ENCODE data around the gene ART3.
"Not testable (repeated sequence)": the region's sequence is repeated elsewhere in the genome, so short reads cannot be mapped to it uniquely, and the experiment has no call there.

ART3 gene, protein sequence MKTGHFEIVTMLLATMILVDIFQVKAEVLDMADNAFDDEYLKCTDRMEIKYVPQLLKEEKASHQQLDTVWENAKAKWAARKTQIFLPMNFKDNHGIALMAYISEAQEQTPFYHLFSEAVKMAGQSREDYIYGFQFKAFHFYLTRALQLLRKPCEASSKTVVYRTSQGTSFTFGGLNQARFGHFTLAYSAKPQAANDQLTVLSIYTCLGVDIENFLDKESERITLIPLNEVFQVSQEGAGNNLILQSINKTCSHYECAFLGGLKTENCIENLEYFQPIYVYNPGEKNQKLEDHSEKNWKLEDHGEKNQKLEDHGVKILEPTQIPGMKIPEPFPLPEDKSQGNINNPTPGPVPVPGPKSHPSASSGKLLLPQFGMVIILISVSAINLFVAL

DNA sequence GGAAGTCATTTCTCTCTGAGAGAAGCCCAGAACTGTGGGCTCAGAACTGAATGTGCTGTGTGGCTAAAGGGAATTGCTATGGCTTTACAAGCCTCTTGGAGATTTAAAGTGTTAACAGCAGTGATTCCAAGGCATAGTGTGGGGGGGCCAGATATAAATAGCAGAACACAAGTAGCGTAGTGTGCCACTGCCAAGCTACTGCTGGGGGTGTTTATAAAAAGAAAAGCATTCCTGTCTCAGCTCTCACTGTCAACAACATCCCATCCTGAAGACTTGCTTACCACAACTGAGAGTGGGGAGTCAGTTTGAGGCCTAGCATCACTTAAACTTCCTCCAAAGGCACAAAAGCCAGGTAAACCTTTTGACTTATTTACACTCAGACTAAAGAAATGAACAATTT, at the start of gene ART3:
ART3 (plus strand) TSS at position 242 of the 400 bp plus-strand sequence. CDS start 1,181 bp downstream, outside the sequence.
- Mint-ChIP-seq H3K4me3 (no peak within 1 kb of the TSS), H3K9me3 (no peaks in the 10 kb centered on the region), H3K27me3 (peaks cover 4% of the 10 kb centered on the region), H3K4me1 (no peaks in the 10 kb centered on the region), H3K36me3 (no peaks in the 10 kb centered on the region), H3K27ac (no peak within 1 kb of the TSS)

DNA sequence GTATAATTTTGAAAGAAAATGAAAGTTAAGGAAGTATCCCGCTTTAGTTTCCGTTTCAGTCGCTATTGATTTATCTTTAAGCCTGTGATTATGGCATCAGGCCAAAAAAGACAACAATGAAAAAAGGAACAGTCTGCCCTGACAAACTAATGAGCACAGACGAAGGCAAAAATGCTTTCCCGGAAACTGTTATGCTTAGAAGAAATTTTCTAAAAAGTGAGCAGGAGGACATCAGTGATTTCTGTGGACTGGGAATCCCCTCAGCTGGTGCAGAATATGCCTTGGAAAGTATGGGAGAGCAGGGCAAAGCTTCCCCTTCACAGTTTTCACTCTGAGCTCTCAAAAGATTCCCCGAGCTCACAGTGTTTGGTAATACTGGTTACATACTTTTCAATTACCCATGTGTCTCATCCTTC, 46.2 kb upstream of the ART3 start:
- H3K27me3 Mint-ChIP-seq = no peaks in the 10 kb centered on the region

DNA sequence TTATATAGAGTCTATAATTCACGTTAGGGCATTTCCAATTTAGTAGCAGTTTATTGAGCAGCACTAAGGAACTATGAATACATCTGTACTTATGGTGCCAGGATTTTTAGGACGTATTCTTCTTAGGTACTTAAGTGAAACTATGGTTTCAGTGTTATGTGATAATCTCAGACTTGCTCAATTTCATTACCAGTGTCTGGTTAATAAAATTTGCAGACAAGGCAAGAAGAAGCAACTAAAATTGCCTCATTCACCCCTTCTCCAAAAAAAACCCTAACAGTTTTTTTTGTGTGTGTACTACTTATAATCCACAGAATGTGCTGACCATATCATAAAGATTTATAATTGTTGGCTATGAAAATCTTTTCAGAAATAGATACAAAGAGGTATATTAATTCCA, 45.2 kb upstream of the ART3 start:
- H3K27ac Mint-ChIP-seq = no peak overlapping the region
- H3K9me3 Mint-ChIP-seq = no peaks in the 10 kb centered on the region
- peaks cover 28% of the 10 kb centered on the region for H3K4me1 Mint-ChIP-seq
- no peaks in the 10 kb centered on the region for H3K27me3 Mint-ChIP-seq
- H3K36me3 Mint-ChIP-seq = no peaks in the 10 kb centered on the region
- H3K4me3 Mint-ChIP-seq = no peak overlapping the region

More for the DNA sequence above, 46.2 kb upstream of the ART3 start:
- Mint-ChIP-seq H3K9me3 (no peaks in the 10 kb centered on the region), H3K4me3 (peak overlapping the region; percentile 57), H3K36me3 (no peaks in the 10 kb centered on the region), H3K4me1 (peaks cover 36% of the 10 kb centered on the region), H3K27ac (peak overlapping the region; percentile 84)

DNA sequence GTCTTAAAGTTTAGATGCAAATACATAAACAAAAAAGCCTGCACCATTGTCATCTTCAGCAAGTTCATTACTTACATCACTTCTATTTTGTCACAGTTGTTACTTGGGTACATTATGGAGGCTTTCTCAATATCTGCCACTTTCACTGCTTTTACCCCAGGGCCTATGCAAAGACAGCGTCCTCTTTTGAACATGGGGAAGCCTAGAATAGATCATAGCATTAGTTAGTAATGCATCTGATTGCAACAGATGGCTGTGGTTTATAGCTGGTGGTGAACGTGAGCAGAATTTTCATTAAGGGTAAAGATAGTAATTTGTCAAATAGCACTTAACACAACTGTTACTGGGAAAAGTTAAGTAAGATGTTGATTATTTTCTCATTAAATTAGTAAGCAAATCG, 39.4 kb upstream of the ART3 start:
- Mint-ChIP-seq H3K27me3 (no peaks in the 10 kb centered on the region), H3K36me3 (no peaks in the 10 kb centered on the region), H3K9me3 (no peaks in the 10 kb centered on the region), H3K4me1 (no peaks in the 10 kb centered on the region), H3K4me3 (no peak overlapping the region), H3K27ac (no peak overlapping the region)

DNA sequence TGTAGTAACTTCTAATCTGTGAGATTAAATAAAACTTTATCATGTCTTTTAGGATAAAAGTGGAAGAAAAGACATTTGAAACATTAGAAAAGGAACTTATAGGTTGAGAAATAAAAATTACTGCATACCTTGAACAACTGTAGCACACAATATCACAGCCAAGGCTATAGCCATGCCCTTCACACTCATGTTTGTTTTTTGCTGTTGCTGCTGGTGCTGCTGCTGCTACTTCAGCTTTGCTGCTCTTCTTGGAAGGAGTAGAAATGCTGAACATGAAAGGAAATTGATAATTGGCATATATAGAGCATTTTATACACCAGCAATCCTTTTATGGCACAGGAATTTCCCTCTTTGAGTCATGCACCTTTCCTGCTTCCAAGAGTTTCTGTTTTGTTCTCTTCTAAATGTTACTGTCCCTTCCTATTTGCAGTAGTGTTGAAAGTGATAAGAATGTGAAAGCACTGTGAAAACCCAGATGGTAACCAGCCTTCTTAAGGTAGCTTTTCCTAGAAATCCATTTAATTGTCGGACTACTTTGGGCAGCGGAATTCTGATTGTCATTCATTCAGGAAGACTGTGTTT, 38.6 kb upstream of the ART3 start, which contains the start of gene CXCL11:
CXCL11 (minus strand) TSS at position 272 of the 582 bp plus-strand sequence; CDS start at position 189, 83 bp downstream.
- H3K27ac Mint-ChIP-seq = peak within 1 kb of the TSS; percentile 0
- no peaks in the 10 kb centered on the region for H3K4me1 Mint-ChIP-seq
- H3K4me3 Mint-ChIP-seq = no peak within 1 kb of the TSS

DNA sequence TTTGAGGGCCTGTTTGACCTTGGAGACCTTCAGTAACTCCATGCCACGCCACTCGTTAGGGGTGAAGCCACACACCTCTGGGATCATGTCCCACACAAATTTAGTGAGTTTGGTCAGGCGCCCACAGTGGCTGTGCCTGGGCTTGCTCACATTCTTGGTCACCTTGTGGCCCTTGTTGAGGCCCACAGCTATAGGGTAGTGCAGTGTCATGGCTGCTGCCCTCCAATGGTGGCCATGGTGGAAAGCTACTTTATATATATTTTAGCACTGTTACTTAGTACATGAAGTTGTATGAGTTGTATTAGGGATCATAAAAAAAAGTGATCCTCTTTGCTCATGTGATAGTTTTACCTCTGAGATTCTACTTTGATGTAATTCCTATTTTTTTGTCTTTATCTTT, 37.7 kb upstream of the ART3 start:
- H3K36me3 Mint-ChIP-seq = no peaks in the 10 kb centered on the region
- no peaks in the 10 kb centered on the region for H3K27me3 Mint-ChIP-seq
- no peaks in the 10 kb centered on the region for H3K9me3 Mint-ChIP-seq
- peaks cover 2% of the 10 kb centered on the region for H3K4me1 Mint-ChIP-seq
- H3K4me3 Mint-ChIP-seq = no peak overlapping the region
- no peak overlapping the region for H3K27ac Mint-ChIP-seq

More for the DNA sequence above, 38.6 kb upstream of the ART3 start, which contains the start of gene CXCL11:
- no peaks in the 10 kb centered on the region for H3K9me3 Mint-ChIP-seq
- H3K36me3 Mint-ChIP-seq = no peaks in the 10 kb centered on the region
- no peaks in the 10 kb centered on the region for H3K27me3 Mint-ChIP-seq

DNA sequence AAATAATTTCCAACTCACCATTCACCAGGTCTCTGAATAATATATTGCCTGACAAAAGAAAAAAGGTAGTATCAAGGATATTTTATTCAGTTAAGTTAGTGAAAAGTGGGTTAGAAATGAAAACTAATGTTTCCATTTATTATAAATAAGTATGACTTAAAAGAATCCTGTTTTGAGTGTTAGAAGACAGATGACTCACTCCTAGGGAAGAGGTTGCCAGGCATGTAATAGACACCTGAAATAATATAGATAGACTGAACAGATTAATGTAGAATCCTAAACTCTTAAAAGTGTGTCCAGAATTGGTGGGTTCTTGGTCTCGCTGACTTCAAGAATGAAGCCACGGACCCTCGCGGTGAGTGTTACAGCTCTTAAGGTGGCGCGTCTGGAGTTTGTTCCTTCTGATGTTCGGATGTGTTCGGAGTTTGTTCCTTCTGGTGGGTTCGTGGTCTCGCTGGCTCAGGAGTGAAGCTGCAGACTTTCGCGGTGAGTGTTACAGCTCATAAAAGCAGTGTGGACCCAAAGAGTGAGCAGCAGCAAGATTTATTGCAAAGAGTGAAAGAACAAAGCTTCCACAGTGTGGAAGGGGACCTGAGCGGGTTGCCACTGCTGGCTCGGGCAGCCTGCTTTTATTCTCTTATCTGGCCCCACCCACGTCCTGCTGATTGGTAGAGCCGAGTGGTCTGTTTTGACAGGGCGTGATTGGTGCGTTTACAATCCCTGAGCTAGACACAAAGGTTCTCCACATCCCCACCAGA, 32.1 kb upstream of the ART3 start:
- not testable (repeated sequence) for H3K27ac Mint-ChIP-seq, H3K36me3 Mint-ChIP-seq, H3K9me3 Mint-ChIP-seq, H3K4me3 Mint-ChIP-seq, H3K27me3 Mint-ChIP-seq
- H3K4me1 Mint-ChIP-seq = peaks cover 10% of the 10 kb centered on the region

DNA sequence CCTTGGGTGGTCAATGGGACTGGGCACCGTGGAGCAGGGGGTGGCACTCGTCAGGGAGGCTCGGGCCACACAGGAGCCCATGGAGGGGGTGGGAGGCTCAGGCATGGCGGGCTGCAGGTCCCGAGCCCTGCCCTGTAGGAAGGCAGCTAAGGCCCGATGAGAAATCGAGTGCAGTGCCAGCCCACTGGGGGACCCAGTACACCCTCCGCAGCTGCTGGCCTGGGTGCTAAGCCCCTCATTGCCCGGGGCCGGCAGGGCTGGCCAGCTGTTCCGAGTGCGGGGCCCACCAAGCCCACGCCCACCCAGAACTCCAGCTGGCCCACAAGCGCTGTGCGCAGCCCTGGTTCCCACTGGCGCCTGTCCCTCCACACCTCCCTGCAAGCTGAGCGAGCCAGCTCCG, 31.2 kb upstream of the ART3 start:
- not testable (repeated sequence) for H3K27ac Mint-ChIP-seq, H3K4me3 Mint-ChIP-seq
- peaks cover 10% of the 10 kb centered on the region for H3K4me1 Mint-ChIP-seq

DNA sequence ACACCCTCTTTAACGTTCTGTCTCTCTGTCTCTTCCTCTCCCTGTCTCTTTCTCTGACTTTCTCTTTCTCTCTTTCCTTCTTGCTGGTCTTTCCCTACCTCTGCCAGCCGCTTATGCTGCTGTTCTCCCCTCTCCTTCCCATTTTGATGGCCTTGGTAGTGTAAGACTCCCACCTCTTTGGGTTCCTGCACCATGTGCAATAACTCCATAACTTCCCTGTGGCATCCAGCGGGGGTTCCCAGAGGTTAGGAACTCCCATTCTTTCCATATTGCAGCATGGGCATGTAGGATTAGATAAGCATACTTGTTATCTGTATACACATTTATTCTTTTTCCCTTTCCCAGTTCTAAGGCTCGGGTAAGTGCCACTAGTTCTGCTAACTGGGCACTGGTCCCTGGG, 29.8 kb upstream of the ART3 start:
- not testable (repeated sequence) for H3K27ac Mint-ChIP-seq, H3K27me3 Mint-ChIP-seq, H3K9me3 Mint-ChIP-seq, H3K4me3 Mint-ChIP-seq, H3K36me3 Mint-ChIP-seq
- H3K4me1 Mint-ChIP-seq = peaks cover 10% of the 10 kb centered on the region

More for the DNA sequence above, 31.2 kb upstream of the ART3 start:
- H3K36me3 Mint-ChIP-seq, H3K9me3 Mint-ChIP-seq, H3K27me3 Mint-ChIP-seq: not testable (repeated sequence)

DNA sequence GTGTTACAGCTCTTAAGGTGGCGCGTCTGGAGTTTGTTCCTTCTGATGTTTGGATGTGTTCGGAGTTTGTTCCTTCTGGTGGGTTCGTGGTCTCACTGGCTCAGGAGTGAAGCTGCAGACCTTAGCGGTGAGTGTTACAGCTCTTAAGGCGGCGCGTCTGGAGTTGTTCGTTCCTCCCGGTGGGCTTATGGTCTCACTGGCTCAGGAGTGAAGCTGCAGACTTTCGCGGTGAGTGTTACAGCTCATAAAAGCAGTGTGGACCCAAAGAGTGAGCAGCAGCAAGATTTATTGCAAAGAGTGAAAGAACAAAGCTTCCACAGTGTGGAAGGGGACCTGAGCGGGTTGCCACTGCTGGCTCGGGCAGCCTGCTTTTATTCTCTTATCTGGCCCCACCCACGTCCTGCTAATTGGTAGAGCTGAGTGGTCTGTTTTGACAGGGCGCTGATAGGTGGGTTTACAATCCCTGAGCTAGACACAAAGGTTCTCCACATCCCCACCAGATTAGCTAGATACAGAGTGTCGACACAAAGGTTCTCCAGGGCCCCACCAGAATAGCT, 24.6 kb upstream of the ART3 start:
- not testable (repeated sequence) for H3K27ac Mint-ChIP-seq, H3K36me3 Mint-ChIP-seq, H3K27me3 Mint-ChIP-seq, H3K4me1 Mint-ChIP-seq, H3K4me3 Mint-ChIP-seq, H3K9me3 Mint-ChIP-seq

DNA sequence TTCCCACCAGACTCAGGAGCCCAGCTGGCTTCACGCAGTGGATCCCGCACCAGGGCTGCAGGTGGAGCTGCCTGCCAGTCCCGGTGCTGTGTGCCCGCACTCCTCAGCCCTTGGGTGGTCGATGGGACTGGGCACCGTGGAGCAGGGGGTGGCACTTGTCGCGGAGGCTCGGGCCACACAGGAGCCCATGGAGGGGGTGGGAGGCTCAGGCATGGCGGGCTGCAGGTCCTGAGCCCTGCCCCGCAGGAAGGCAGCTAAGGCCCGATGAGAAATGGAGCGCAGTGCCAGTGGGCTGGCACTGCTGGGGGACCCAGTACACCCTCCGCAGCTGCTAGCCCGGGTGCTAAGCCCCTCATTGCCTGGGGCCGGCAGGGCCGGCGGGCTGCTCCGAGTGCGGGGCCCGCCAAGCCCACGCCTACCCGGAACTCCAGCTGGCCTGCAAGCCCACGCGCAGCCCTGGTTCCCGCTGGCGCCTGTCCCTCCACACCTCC, 23.9 kb upstream of the ART3 start:
- H3K27ac Mint-ChIP-seq, H3K27me3 Mint-ChIP-seq, H3K36me3 Mint-ChIP-seq, H3K4me3 Mint-ChIP-seq, H3K4me1 Mint-ChIP-seq, H3K9me3 Mint-ChIP-seq: not testable (repeated sequence)

DNA sequence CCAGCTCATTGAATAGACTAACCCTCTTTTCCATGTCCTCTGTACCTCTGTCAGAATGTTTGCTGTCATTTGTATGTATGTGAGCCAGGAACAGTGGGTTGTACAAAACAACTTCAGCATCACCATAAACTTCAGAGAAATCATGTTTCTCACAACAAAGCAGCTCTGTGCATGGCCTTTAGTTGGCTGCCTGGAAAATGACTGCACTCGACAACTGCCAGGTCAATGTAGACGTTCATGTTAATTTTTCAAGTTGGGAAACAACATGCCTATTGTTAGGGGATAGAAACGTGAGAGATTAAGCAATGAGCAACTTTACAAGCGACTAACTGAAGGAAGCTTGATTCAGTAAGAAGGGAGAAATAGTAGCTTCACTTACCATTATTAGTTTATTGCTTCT, 20.8 kb upstream of the ART3 start:
- Mint-ChIP-seq H3K27ac (no peak overlapping the region), H3K36me3 (no peaks in the 10 kb centered on the region), H3K4me3 (no peak overlapping the region), H3K27me3 (peaks cover 6% of the 10 kb centered on the region), H3K4me1 (peaks cover 7% of the 10 kb centered on the region), H3K9me3 (no peaks in the 10 kb centered on the region)

DNA sequence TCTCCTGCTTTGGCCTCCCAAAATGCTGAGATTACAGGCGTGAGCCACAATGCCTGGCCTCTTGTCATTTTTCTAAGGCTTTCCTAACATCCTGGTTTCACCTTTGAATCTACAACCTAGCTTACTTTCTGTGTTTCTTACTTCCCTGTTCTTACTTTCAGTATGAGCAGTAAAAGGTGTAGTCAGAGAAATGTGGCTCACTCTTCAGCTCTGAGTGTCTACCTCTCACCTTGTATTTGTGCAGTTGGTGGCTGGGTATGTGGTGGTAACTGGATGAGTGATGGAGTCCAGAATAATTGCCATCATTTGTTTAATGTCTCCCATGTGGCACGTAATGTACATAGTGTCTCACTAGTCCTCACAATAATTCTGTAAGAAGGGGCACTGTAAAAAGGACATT, 19.5 kb upstream of the ART3 start:
- Mint-ChIP-seq H3K27ac (no peak overlapping the region), H3K4me1 (peaks cover 14% of the 10 kb centered on the region), H3K4me3 (no peak overlapping the region), H3K36me3 (no peaks in the 10 kb centered on the region), H3K9me3 (no peaks in the 10 kb centered on the region), H3K27me3 (peaks cover 6% of the 10 kb centered on the region)

DNA sequence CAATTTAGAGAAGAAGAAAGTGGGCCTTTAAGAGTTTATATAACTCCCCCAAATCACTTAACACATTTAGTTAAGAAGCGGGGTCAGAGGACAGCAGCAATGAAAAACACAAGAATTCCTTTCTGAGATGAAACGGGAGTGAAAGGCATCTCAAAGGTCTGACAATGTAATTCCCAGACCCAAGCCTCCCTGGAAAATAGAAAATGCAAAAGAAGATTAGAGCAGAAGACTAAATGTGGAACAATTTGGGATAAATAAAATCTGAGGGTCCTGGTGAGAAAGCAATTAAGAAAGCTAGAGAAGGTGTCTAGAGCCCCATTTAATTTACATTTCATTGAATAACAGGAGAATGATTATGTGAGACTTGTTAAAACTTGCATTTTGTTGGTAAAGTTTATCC, 19.1 kb upstream of the ART3 start:
- no peak overlapping the region for H3K4me3 Mint-ChIP-seq
- no peaks in the 10 kb centered on the region for H3K9me3 Mint-ChIP-seq
- H3K27ac Mint-ChIP-seq = no peak overlapping the region
- no peaks in the 10 kb centered on the region for H3K36me3 Mint-ChIP-seq
- peaks cover 6% of the 10 kb centered on the region for H3K27me3 Mint-ChIP-seq
- H3K4me1 Mint-ChIP-seq = peaks cover 18% of the 10 kb centered on the region

DNA sequence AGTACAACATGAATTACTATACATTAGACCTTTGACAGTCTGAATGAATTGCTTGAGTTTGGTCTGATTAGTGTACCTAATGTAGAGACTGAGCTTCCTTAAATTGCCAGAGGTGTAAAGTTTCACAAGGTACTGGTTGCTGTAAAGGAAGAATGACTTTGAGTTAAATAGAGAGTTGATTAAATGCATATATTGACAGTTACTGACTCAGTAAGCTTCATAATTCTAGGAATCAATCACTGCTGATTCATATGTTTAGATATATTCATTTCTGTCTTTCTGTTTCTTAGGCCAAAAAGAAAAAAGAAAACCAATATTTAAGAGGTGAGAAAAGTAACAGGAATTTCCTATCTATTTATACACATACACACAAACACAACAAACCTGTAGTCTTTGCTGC, 16.2 kb upstream of the ART3 start:
- no peaks in the 10 kb centered on the region for H3K9me3 Mint-ChIP-seq
- H3K4me1 Mint-ChIP-seq = peaks cover 18% of the 10 kb centered on the region
- H3K36me3 Mint-ChIP-seq = no peaks in the 10 kb centered on the region
- peak overlapping the region; percentile 26 for H3K27ac Mint-ChIP-seq
- peaks cover 6% of the 10 kb centered on the region for H3K27me3 Mint-ChIP-seq
- no peak overlapping the region for H3K4me3 Mint-ChIP-seq
